Adrenal gland (tissue), 12 donors: ENCODE measurements around the gene ERN1. TPM values are rescaled to one million over a fixed set of nuclear protein-coding genes. Genes with fewer than 3 reads are reported as not detected.
A peak's percentile ranks its signal among the peaks of the same experiment; 100 is the strongest.

Experiments used
- DNase-seq, 7 donors: peaks; one replicate each; pipeline ENCODE4 v3.0.0-alpha.2; 2019 to 2020
- H3K27ac ChIP-seq, 5 donors: fragments of 200-600 bp; sonication (generic) in 4 of 5; 1 replicate in 3 of 5; 2 replicates in 2 of 5; pipeline versions ENCODE4 v1.5.1 to v1.8.0; 2016 to 2020; ENCODE audit warnings: mild to moderate bottlenecking in 1 of 5
- H3K27me3 ChIP-seq: fragments of 200-600 bp; 2 replicates; pipeline ENCODE4 v1.8.0; 2021
- H3K36me3 ChIP-seq, 2 donors: fragments of 200-600 bp; replicated peaks in 1 of 2; 1 replicate in 1 of 2; 2 replicates in 1 of 2; pipeline versions ENCODE4 v1.5.1 to v1.8.0; 2018 to 2022
- H3K4me1 ChIP-seq, 2 donors: fragments of 200-600 bp; replicated peaks in 1 of 2; 1 replicate in 1 of 2; 2 replicates in 1 of 2; pipeline versions ENCODE4 v1.5.1 to v1.8.0; 2018 to 2021
- H3K4me3 ChIP-seq, 4 donors: fragments of 200-600 bp; sonication (generic) in 3 of 4; one replicate each; pipeline ENCODE4 v1.5.1; 2016 to 2018
- H3K9me3 ChIP-seq, 3 donors: fragments of 200-600 bp; sonication (generic) in 1 of 3; replicated peaks in 1 of 3; 1 replicate in 2 of 3; 2 replicates in 1 of 3; pipeline versions ENCODE4 v1.5.1 to v1.8.0; 2016 to 2021
- POLR2A ChIP-seq, 2 donors: fragments of 450-650 bp; IDR thresholded peaks; one replicate each; pipeline ENCODE4 v1.6.1; 2017; ENCODE audit warnings: antibody characterized with exemption in 2 of 2, mild to moderate bottlenecking in 2 of 2, moderate library complexity in 1 of 2
- WGBS, 4 donors: extraction: QIAGEN DNeasy Blood & Tissue Kit in 2 of 4; methylation state at CpG; one replicate each; pipeline versions ENCODE4 v1.1.5 to v1.1.7; 2013 to 2017; 5-methylcytosine and 5-hydroxymethylcytosine counted together
- intact Hi-C, 2 donors: fragments of 100-400 bp; cut with DNase I; formaldehyde crosslinking; loops; one replicate each; pipeline versions ENCODE4 v1.14.1 to v1.15.0; 2022 to 2023
- polyA plus RNA-seq, 3 donors: library from polyadenylated mRNA; stranded (reverse); fragments of 200-250 nt in 2 of 3; fragments of 350-450 nt in 1 of 3; fragmentation: Illumina TruSeq in 1 of 3; extraction: RNeasy Lipid Tissue Mini Kit (QIAGEN cat#74804) in 1 of 3; gene quantifications; one replicate each; pipeline ENCODE4 v1.2.3, GENCODE V29; 2013 to 2014
- total RNA-seq, 9 donors: library from RNA; depleted of rRNA in 4 of 9; stranded (reverse); fragments of >200 nt in 4 of 9; fragments of 120-200 nt in 1 of 9; fragmentation: NEBNext Ultra II Directional in 1 of 9; extraction: Animal tissue kit (Norgen Biotek cat#: 25700) in 1 of 9; gene quantifications; one replicate each; pipeline versions ENCODE4 v1.1.0 to v1.2.4, GENCODE V29; 2013 to 2023
- TF ChIP-seq, protein P1 (sequence below), 6 experiments: fragments of 450-650 bp in 4 of 6; fragments of 200-600 bp in 2 of 6; sonication (generic) in 1 of 6; IDR thresholded peaks; 1 replicate in 5 of 6; 2 replicates in 1 of 6; pipeline versions ENCODE4 v1.5.1 to v1.8.0; 2016 to 2021; ENCODE audit warnings: antibody characterized with exemption in 6 of 6, mild to moderate bottlenecking in 2 of 6, moderate library complexity in 1 of 6
- donor health status: healthy with polysubstance abuse.
- donor health status: Bipolar disorder and iron deficiency.
- donor health status: DM: yes; HTN: yes; CAD: no.
- donor health status: DM: no; HTN: no; CAD: no.
- donor health status: DM: no; HTN: no; CAD: no.
- donor health status: DM: yes; HTN: yes; CAD: no.

Gene ERN1
- total and polyA plus RNA-seq, 12 donors, result 31.9 to 205 (median 63.1) TPM

DNA sequence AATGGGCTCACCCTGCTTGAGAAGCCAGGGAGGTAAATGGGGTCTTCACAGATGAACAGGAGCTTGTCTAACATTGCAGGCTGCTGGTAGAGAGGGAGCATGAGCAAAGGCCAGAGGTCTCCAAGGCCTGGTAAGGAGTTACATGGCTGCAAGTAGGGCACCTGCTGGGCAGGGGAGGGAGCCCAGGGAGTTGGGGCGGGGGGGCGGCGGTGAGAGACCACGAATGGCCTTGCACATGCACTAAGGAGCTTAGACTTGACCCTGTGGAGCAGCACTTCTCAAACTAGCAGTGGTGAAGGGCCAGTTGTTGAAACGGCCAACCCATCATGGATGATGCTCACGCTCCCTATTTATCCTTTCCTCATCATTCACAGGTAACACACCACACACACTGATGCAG lies 38.4 kb downstream of the ERN1 start:
- H3K27me3 ChIP-seq, result no peaks in the 10 kb centered on the region
- peaks cover 25 to 65% of the 10 kb centered on the region in 2 donors for H3K4me1 ChIP-seq
- TF ChIP-seq, protein P1, sequence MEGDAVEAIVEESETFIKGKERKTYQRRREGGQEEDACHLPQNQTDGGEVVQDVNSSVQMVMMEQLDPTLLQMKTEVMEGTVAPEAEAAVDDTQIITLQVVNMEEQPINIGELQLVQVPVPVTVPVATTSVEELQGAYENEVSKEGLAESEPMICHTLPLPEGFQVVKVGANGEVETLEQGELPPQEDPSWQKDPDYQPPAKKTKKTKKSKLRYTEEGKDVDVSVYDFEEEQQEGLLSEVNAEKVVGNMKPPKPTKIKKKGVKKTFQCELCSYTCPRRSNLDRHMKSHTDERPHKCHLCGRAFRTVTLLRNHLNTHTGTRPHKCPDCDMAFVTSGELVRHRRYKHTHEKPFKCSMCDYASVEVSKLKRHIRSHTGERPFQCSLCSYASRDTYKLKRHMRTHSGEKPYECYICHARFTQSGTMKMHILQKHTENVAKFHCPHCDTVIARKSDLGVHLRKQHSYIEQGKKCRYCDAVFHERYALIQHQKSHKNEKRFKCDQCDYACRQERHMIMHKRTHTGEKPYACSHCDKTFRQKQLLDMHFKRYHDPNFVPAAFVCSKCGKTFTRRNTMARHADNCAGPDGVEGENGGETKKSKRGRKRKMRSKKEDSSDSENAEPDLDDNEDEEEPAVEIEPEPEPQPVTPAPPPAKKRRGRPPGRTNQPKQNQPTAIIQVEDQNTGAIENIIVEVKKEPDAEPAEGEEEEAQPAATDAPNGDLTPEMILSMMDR (IDR thresholded peaks at IDR 0.05), result no peak
- TF ChIP-seq POLR2A (IDR thresholded peaks at IDR 0.05), result no peak
- peak overlapping the region in 2 of 5 donors; percentile 26 to 28 for H3K27ac ChIP-seq
- H3K36me3 ChIP-seq, result peaks cover 0 to 8% of the 10 kb centered on the region in 2 donors
- H3K4me3 ChIP-seq, result no peak overlapping the region
- H3K9me3 ChIP-seq, result no peaks in the 10 kb centered on the region
- no peak for DNase-seq
- WGBS, 4 donors, result 69 to 86% (median 76%) methylated on average over 6 of the region's 6 CpGs
- intact Hi-C loops, result no loop called here

DNA sequence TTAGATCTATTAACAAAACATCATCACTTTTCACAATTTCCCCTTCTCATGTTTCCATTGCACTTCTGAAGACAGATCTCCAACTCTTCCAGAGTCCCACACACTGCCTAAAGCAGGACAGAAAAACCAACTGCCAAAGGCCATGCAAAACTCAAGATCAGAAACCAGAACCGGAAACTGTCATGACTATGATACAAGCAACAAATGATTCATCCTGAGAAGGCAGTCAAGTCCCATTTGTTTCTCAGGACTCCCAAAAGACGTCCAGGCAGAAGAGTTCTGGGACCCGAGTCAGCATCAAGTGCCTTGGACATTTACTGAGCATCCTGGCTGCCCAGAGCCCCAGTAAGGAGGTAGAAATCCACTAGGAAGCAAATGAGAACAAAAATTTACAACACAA lies 38.8 kb downstream of the ERN1 start:
- peak overlapping the region in 3 of 5 donors; percentile 12 to 39 (median 28) for H3K27ac ChIP-seq
- peak in 1 of 7 donors; percentile 9 for DNase-seq
- TF ChIP-seq POLR2A (IDR thresholded peaks at IDR 0.05), result no peak
- TF ChIP-seq, protein P1 (IDR thresholded peaks at IDR 0.05), result no peak
- peaks cover 0 to 3% of the 10 kb centered on the region in 2 donors for H3K36me3 ChIP-seq
- H3K27me3 ChIP-seq, result no peaks in the 10 kb centered on the region
- no peak overlapping the region for H3K4me3 ChIP-seq
- peaks cover 25 to 64% of the 10 kb centered on the region in 2 donors for H3K4me1 ChIP-seq
- intact Hi-C loops, result no loop called here
- no peaks in the 10 kb centered on the region for H3K9me3 ChIP-seq
- WGBS, 4 donors, result 46 to 70% (median 58%) methylated on average over 3 of the region's 3 CpGs

DNA sequence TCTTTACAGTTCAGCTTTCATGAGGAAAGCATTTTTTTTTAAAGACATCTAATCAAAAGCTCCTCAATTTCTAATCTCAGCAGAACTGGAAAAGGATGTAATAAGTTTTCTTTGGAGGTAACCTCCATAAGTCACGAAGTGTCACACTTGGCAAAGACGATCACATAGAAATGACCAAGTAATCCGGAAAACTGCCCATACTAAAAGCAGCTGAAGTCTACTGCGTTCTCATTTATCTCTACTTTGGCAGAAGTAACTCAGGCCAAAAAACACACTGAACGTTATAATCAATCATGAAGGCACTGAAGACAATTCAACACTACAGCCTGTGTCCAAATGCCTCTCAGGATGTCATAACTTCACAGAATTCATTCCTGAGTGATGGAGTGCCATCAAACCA lies 39.8 kb downstream of the ERN1 start:
- WGBS, 4 donors, result 24 to 45% (median 27%) methylated on average over 5 of the region's 5 CpGs
- H3K4me1 ChIP-seq, result peaks cover 32 to 64% of the 10 kb centered on the region in 2 donors
- no peaks in the 10 kb centered on the region for H3K9me3 ChIP-seq
- intact Hi-C loops, result no loop called here
- peak in 1 of 7 donors; percentile 45 for DNase-seq
- peak overlapping the region in 3 of 5 donors; percentile 15 to 57 (median 39) for H3K27ac ChIP-seq
- no peak overlapping the region for H3K4me3 ChIP-seq
- TF ChIP-seq, protein P1 (IDR thresholded peaks at IDR 0.05), result no peak
- no peak for TF ChIP-seq POLR2A (IDR thresholded peaks at IDR 0.05)
- no peaks in the 10 kb centered on the region for H3K36me3 ChIP-seq
- no peaks in the 10 kb centered on the region for H3K27me3 ChIP-seq

DNA sequence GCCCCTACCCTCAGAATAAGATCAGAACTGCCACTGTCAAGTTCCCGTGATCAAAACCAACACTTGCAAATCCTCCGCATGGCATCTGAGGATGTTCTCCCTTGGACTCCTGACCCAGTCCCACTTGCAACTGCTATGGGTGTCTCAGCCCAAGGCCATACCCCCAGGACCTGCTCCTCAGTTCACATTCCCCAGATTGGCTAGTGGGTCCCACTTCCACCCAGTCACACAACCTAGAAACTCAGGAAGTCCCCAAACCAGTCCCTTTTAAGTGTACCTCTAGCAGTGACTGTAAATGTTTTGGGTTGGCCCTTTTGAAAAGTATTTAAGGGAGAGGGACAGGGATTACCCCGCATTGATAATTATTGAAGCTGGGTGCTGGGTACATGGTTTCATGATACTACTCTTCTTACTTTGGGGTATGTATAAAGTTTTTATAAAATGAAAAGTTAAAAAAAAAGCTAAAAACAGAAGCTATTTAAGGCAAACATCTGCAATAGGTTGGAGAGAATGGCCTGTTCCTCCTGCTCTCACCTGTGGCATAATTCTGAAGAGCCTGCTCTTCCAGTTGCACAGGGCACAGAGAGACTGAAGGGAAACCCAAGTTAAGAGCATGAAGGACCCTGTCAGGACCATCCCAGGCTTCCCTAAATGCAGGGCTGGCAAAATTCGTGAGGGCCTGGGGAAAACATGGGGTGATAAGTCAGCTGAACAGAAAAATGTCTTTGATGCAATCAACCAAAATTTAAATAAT lies 42.5 kb downstream of the ERN1 start:
- Histone ChIP-seq H3K4me1 (peaks cover 48 to 79% of the 10 kb centered on the region in 2 donors), H3K27me3 (no peaks in the 10 kb centered on the region), H3K9me3 (no peaks in the 10 kb centered on the region), H3K36me3 (no peaks in the 10 kb centered on the region), H3K27ac (peak overlapping the region in 2 of 5 donors; percentile 1 to 39), H3K4me3 (no peak overlapping the region)
- 83 to 87% (median 84%) methylated on average over 4 of the region's 4 CpGs for WGBS, 4 donors
- peak in 1 of 7 donors; percentile 10 for DNase-seq
- TF ChIP-seq POLR2A (IDR thresholded peaks at IDR 0.05), result no peak
- TF ChIP-seq, protein P1 (IDR thresholded peaks at IDR 0.05), result no peak
- intact Hi-C loops, result no loop called here
